ENCODE results near the gene ARMC9.

ARMC9 gene

DNA sequence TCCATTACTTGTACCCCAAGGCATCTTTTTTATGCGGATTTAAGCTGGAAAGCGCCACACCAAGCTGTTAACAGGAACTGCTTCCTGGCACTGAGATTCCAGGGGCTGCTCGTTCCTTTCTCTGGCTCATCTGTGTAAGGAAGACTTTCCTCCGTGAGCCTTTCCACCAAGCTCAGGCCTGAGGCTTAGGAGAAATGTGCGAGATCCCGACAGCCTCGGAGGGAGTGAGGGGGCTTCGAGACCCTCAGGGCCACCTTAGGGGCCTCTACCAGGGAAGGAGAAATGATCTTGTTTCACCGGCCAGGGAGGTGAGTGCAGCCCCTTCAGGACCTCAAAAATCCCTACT, 214.2 kb downstream of the ARMC9 start:
- TF ChIP-seq, protein P1, sequence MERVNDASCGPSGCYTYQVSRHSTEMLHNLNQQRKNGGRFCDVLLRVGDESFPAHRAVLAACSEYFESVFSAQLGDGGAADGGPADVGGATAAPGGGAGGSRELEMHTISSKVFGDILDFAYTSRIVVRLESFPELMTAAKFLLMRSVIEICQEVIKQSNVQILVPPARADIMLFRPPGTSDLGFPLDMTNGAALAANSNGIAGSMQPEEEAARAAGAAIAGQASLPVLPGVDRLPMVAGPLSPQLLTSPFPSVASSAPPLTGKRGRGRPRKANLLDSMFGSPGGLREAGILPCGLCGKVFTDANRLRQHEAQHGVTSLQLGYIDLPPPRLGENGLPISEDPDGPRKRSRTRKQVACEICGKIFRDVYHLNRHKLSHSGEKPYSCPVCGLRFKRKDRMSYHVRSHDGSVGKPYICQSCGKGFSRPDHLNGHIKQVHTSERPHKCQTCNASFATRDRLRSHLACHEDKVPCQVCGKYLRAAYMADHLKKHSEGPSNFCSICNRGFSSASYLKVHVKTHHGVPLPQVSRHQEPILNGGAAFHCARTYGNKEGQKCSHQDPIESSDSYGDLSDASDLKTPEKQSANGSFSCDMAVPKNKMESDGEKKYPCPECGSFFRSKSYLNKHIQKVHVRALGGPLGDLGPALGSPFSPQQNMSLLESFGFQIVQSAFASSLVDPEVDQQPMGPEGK (CRISPR knock-in tag; IDR thresholded peaks at IDR 0.05; ENCODE audit: borderline replicate concordance), result no peak
- ATAC-seq, result peak; percentile 28

DNA sequence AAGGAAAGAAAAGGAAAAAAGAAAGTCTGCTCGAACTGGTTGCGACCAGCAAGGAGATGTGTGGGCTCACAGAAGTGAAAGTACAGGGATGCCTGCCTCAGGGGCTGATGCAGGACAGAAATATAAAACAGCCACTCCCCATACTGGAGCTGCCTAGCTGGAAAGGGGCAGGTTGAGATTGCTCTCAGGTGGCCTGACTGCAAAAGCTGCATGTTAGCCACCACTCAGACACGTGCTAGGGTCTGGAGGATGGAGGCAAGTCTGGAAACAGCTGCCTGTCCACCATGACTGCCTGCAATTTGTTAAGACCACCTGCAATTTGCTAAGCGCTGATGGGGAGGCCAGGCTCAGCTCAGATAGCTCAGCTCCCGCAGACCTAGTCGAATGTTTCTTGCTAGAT, 215.0 kb downstream of the ARMC9 start:
- TF ChIP-seq SNAI2 (CRISPR knock-in tag; IDR thresholded peaks at IDR 0.05) (no peak), PPARA (CRISPR knock-in tag; IDR thresholded peaks at IDR 0.05; ENCODE audit: borderline replicate concordance) (no peak), GLIS3 (CRISPR knock-in tag; IDR thresholded peaks at IDR 0.05) (no peak), OSR1 (CRISPR knock-in tag; IDR thresholded peaks at IDR 0.05) (no peak), ZFP30 (CRISPR knock-in tag; IDR thresholded peaks at IDR 0.05) (no peak)
- TF ChIP-seq, protein P2, sequence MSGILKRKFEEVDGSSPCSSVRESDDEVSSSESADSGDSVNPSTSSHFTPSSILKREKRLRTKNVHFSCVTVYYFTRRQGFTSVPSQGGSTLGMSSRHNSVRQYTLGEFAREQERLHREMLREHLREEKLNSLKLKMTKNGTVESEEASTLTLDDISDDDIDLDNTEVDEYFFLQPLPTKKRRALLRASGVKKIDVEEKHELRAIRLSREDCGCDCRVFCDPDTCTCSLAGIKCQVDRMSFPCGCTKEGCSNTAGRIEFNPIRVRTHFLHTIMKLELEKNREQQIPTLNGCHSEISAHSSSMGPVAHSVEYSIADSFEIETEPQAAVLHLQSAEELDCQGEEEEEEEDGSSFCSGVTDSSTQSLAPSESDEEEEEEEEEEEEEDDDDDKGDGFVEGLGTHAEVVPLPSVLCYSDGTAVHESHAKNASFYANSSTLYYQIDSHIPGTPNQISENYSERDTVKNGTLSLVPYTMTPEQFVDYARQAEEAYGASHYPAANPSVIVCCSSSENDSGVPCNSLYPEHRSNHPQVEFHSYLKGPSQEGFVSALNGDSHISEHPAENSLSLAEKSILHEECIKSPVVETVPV (CRISPR knock-in tag; IDR thresholded peaks at IDR 0.05), result no peak
- ATAC-seq, result no peak

DNA sequence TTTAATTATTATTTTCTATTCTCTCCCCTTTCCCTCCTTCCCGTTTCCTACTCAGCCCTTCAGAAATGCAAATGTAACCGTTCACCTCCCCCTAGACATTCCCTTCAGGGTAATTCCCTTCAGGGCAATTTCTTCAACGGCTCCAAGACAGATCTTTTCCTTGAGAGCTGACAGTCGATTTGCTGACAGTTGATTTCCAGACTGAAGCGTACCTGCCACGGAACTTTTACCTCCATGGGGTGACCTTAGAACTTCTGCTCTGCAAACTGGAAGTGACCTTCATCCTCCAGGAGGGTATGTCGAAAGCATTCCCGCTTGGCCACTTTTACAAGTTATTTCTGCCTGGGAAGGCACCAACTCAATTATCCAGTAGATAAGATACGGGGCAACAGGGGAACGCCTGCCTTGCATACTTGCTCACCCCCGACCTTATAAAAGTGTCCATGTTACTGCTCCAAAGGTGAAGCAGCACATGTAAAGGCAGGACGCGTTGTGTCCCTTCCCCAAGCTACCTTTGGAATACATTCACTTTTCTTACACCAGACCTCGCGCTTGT, 215.6 kb downstream of the ARMC9 start:
- no peak for ATAC-seq
- TF ChIP-seq, protein P2 (CRISPR knock-in tag; IDR thresholded peaks at IDR 0.05), result no peak
- no peak for TF ChIP-seq TCF4 (CRISPR knock-in tag; IDR thresholded peaks at IDR 0.05; ENCODE audit: borderline replicate concordance)
- TF ChIP-seq, protein P3, sequence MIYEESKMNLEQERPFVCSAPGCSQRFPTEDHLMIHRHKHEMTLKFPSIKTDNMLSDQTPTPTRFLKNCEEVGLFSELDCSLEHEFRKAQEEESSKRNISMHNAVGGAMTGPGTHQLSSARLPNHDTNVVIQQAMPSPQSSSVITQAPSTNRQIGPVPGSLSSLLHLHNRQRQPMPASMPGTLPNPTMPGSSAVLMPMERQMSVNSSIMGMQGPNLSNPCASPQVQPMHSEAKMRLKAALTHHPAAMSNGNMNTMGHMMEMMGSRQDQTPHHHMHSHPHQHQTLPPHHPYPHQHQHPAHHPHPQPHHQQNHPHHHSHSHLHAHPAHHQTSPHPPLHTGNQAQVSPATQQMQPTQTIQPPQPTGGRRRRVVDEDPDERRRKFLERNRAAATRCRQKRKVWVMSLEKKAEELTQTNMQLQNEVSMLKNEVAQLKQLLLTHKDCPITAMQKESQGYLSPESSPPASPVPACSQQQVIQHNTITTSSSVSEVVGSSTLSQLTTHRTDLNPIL (CRISPR knock-in tag; IDR thresholded peaks at IDR 0.05; ENCODE audit: low read depth), result no peak
- TF ChIP-seq ARNTL (CRISPR knock-in tag; IDR thresholded peaks at IDR 0.05; ENCODE audit: borderline replicate concordance, low read depth), result no peak
- TF ChIP-seq BACH2 (CRISPR knock-in tag; IDR thresholded peaks at IDR 0.05; ENCODE audit: borderline replicate concordance), result no peak
- TF ChIP-seq ZNF8 (CRISPR knock-in tag; IDR thresholded peaks at IDR 0.05), result no peak
- TF ChIP-seq RARB (CRISPR knock-in tag; IDR thresholded peaks at IDR 0.05), result no peak
- TF ChIP-seq, protein P4, sequence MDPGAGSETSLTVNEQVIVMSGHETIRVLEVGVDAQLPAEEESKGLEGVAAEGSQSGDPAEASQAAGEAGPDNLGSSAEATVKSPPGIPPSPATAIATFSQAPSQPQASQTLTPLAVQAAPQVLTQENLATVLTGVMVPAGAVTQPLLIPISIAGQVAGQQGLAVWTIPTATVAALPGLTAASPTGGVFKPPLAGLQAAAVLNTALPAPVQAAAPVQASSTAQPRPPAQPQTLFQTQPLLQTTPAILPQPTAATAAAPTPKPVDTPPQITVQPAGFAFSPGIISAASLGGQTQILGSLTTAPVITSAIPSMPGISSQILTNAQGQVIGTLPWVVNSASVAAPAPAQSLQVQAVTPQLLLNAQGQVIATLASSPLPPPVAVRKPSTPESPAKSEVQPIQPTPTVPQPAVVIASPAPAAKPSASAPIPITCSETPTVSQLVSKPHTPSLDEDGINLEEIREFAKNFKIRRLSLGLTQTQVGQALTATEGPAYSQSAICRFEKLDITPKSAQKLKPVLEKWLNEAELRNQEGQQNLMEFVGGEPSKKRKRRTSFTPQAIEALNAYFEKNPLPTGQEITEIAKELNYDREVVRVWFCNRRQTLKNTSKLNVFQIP (CRISPR knock-in tag; IDR thresholded peaks at IDR 0.05; ENCODE audit: borderline replicate concordance, low read depth), result no peak
- no peak for TF ChIP-seq ZFP30 (CRISPR knock-in tag; IDR thresholded peaks at IDR 0.05)
- no peak for TF ChIP-seq ZNF565 (CRISPR knock-in tag; conservative IDR thresholded peaks at IDR 0.05; ENCODE audit: low read depth)

DNA sequence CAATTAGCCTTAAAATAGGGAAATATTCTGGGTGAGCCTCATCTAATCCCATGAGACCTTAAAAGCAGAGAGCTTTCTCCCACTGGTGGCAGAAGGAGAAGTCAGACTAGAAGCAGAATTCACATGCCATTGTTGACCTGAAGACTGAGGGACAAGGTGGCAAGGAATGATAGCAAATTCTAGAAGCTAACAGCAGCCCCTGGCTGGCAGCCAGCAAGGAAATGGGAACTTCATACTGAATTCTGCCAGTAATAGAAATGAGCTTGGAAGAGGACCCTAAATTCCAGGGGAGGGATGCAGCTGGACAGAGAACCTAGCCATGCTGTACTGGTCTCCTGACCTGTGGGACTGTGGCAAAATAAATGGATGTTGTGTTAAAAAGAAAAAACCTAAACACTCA, 216.6 kb downstream of the ARMC9 start:
- no peak for ATAC-seq
- TF ChIP-seq ARNTL (CRISPR knock-in tag; IDR thresholded peaks at IDR 0.05; ENCODE audit: borderline replicate concordance, low read depth) (no peak), OSR1 (CRISPR knock-in tag; IDR thresholded peaks at IDR 0.05) (no peak), ZC3H10 (CRISPR knock-in tag; IDR thresholded peaks at IDR 0.05) (no peak), SNAI2 (CRISPR knock-in tag; IDR thresholded peaks at IDR 0.05) (no peak), TOX (CRISPR knock-in tag; IDR thresholded peaks at IDR 0.05; ENCODE audit: borderline replicate concordance) (no peak), ESRRG (CRISPR knock-in tag; IDR thresholded peaks at IDR 0.05) (no peak), ZNF8 (CRISPR knock-in tag; IDR thresholded peaks at IDR 0.05) (no peak), TCF4 (CRISPR knock-in tag; IDR thresholded peaks at IDR 0.05; ENCODE audit: borderline replicate concordance) (no peak), GLIS3 (CRISPR knock-in tag; IDR thresholded peaks at IDR 0.05) (no peak), ZFP30 (CRISPR knock-in tag; IDR thresholded peaks at IDR 0.05) (no peak), ZNF70 (CRISPR knock-in tag; IDR thresholded peaks at IDR 0.05) (no peak), RARB (CRISPR knock-in tag; IDR thresholded peaks at IDR 0.05) (no peak), ISL1 (CRISPR knock-in tag; IDR thresholded peaks at IDR 0.05) (no peak), BACH2 (CRISPR knock-in tag; IDR thresholded peaks at IDR 0.05; ENCODE audit: borderline replicate concordance) (no peak)
- TF ChIP-seq, protein P5, sequence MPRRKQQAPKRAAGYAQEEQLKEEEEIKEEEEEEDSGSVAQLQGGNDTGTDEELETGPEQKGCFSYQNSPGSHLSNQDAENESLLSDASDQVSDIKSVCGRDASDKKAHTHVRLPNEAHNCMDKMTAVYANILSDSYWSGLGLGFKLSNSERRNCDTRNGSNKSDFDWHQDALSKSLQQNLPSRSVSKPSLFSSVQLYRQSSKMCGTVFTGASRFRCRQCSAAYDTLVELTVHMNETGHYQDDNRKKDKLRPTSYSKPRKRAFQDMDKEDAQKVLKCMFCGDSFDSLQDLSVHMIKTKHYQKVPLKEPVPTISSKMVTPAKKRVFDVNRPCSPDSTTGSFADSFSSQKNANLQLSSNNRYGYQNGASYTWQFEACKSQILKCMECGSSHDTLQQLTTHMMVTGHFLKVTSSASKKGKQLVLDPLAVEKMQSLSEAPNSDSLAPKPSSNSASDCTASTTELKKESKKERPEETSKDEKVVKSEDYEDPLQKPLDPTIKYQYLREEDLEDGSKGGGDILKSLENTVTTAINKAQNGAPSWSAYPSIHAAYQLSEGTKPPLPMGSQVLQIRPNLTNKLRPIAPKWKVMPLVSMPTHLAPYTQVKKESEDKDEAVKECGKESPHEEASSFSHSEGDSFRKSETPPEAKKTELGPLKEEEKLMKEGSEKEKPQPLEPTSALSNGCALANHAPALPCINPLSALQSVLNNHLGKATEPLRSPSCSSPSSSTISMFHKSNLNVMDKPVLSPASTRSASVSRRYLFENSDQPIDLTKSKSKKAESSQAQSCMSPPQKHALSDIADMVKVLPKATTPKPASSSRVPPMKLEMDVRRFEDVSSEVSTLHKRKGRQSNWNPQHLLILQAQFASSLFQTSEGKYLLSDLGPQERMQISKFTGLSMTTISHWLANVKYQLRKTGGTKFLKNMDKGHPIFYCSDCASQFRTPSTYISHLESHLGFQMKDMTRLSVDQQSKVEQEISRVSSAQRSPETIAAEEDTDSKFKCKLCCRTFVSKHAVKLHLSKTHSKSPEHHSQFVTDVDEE (CRISPR knock-in tag; IDR thresholded peaks at IDR 0.05), result no peak
- TF ChIP-seq, protein P1 (CRISPR knock-in tag; IDR thresholded peaks at IDR 0.05; ENCODE audit: borderline replicate concordance), result no peak
